K562 (cell line): ENCODE data around the gene CMIP.
A peak's percentile ranks its signal among the peaks of the same experiment; 100 is the strongest.

Source experiments
- CBX5 ChIP-seq: IDR thresholded peaks from 2 replicates; pipeline ENCODE4 v1.6.1; 2014; ENCODE audit warnings: low read depth, borderline replicate concordance
- CTCF ChIP-seq, 3 experiments: IDR thresholded peaks in 2 of 3; conservative IDR thresholded peaks in 1 of 3; 2 replicates each; pipeline ENCODE4 v1.5.1; 2011 to 2012; ENCODE audit warnings: low read length in 3 of 3, mild to moderate bottlenecking in 3 of 3, control low read depth in 2 of 3, improper control_type of control experiment in 1 of 3, inconsistent platforms in 1 of 3, low read depth in 1 of 3, mixed read lengths in 1 of 3, moderate library complexity in 1 of 3; ENCODE audit not compliant: insufficient read depth in 2 of 3
- EZH2 ChIP-seq: IDR thresholded peaks from 2 replicates; pipeline ENCODE4 v1.6.1; 2012; ENCODE audit warnings: low read depth, mild to moderate bottlenecking, inconsistent platforms, low read length, borderline replicate concordance
- JUN ChIP-seq, 2 experiments: sonication (generic) in 1 of 2; formaldehyde crosslinking in 1 of 2; IDR thresholded peaks; 2 replicates each; pipeline versions ENCODE4 v1.6.1 to v1.8.0; 2012 to 2022; ENCODE audit warnings: borderline replicate concordance in 2 of 2, mild to moderate bottlenecking in 2 of 2, improper control_type of control experiment in 1 of 2, low read depth in 1 of 2, low read length in 1 of 2, missing genetic modification reagents in 1 of 2
- JUNB ChIP-seq: fragments of 450-650 bp; formaldehyde crosslinking; conservative IDR thresholded peaks from 2 replicates; pipeline ENCODE4 v1.4.0; 2020; ENCODE audit warnings: mild to moderate bottlenecking
- RCOR1 ChIP-seq, 2 experiments: IDR thresholded peaks; 2 replicates each; pipeline ENCODE4 v1.6.1; 2012; ENCODE audit warnings: low read depth in 2 of 2, low read length in 2 of 2, borderline replicate concordance in 1 of 2, improper control_type of control experiment in 1 of 2
- SPI1 ChIP-seq: IDR thresholded peaks from 2 replicates; pipeline ENCODE4 v1.6.1; 2011; ENCODE audit warnings: low read depth, low read length, control low read depth, borderline replicate concordance
- TF ChIP-seq, protein P1 (sequence below), 2 experiments: fragments of 450-650 bp; formaldehyde crosslinking in 1 of 2; IDR thresholded peaks; 2 replicates each; pipeline versions ENCODE4 v1.4.0 to v1.6.1; 2014 to 2020; ENCODE audit warnings: mild to moderate bottlenecking in 2 of 2, borderline replicate concordance in 1 of 2, low read depth in 1 of 2

DNA sequence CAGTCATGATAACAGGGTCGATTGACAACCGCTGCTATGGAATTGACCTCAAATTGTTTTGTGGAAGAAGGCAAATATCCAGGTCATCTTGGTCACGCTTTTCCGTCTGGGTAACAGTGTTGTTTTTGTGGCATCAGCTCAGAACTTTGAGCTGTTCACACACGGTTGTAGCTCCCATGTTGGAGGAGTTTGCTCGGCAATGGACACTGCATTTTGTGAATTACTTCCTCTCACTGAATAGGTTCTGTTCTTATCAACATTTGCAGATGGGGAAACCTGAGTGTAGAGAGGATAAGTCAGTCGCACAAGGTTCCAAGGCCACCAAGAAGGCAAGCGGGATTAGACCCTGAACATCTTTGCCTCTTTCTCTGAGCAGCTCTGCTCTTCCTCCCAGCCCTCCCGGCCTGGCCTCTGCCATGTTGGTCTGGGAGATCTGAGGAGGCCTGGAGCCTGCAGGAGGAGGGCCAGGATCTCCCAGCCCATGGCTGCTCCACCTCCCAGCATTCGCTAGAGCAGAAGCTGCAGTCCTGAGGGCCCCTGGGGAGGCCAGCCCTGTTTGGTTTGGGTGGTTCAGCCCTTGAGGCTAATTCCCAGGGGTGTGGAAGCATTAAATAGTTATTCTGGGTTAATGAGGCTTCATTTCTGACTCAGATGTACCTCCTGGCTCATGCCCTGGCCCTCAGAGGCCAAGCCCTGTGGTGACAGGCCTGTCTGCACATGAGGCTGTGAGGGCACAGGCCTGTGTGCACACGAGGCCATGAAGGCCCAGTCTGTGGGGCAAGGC lies 180.3 kb downstream of the CMIP start:
- no peak for TF ChIP-seq CTCF (IDR thresholded peaks at IDR 0.05 in 2 of 3, conservative IDR thresholded peaks at IDR 0.05 in 1 of 3; ENCODE audit: insufficient read depth in 2 of 3, low read depth in 1 of 3, low read length in 3 of 3)
- TF ChIP-seq CBX5: no peak
- no peak for TF ChIP-seq EZH2
- TF ChIP-seq RCOR1 (IDR thresholded peaks at IDR 0.05; ENCODE audit: borderline replicate concordance in 1 of 2, low read depth in 2 of 2, low read length in 2 of 2): peak in 1 of 2 experiments; percentile 91; a peak in 3 of 4 replicates
- TF ChIP-seq JUNB (CRISPR knock-in tag): no peak
- TF ChIP-seq, protein P1, sequence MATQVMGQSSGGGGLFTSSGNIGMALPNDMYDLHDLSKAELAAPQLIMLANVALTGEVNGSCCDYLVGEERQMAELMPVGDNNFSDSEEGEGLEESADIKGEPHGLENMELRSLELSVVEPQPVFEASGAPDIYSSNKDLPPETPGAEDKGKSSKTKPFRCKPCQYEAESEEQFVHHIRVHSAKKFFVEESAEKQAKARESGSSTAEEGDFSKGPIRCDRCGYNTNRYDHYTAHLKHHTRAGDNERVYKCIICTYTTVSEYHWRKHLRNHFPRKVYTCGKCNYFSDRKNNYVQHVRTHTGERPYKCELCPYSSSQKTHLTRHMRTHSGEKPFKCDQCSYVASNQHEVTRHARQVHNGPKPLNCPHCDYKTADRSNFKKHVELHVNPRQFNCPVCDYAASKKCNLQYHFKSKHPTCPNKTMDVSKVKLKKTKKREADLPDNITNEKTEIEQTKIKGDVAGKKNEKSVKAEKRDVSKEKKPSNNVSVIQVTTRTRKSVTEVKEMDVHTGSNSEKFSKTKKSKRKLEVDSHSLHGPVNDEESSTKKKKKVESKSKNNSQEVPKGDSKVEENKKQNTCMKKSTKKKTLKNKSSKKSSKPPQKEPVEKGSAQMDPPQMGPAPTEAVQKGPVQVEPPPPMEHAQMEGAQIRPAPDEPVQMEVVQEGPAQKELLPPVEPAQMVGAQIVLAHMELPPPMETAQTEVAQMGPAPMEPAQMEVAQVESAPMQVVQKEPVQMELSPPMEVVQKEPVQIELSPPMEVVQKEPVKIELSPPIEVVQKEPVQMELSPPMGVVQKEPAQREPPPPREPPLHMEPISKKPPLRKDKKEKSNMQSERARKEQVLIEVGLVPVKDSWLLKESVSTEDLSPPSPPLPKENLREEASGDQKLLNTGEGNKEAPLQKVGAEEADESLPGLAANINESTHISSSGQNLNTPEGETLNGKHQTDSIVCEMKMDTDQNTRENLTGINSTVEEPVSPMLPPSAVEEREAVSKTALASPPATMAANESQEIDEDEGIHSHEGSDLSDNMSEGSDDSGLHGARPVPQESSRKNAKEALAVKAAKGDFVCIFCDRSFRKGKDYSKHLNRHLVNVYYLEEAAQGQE (IDR thresholded peaks at IDR 0.05; ENCODE audit: borderline replicate concordance): no peak; the same call in 1 of the 2 replicates
- TF ChIP-seq, protein P1 (CRISPR knock-in tag; IDR thresholded peaks at IDR 0.05; ENCODE audit: low read depth): no peak
- no peak; the same call in 1 of the 2 replicates for TF ChIP-seq JUN (IDR thresholded peaks at IDR 0.05; ENCODE audit: borderline replicate concordance, low read depth, low read length)
- TF ChIP-seq JUN (CRISPR knock-in tag; IDR thresholded peaks at IDR 0.05; ENCODE audit: borderline replicate concordance): no peak
- peak; percentile 90 for TF ChIP-seq SPI1
